HepG2 (cell line): Measurements from ENCODE around the gene ABCC3. TPM values are rescaled to one million over a fixed set of nuclear protein-coding genes. Genes with fewer than 3 reads are reported as not detected.

Experiments used
- AGO1 ChIP-seq: fragments of 200-400 bp; formaldehyde crosslinking; IDR thresholded peaks from 2 replicates; pipeline ENCODE4 v1.6.1; 2017; ENCODE audit warnings: mild to moderate bottlenecking, low read depth, low read length, moderate library complexity; ENCODE audit not compliant: poor library complexity, severe bottlenecking
- EED ChIP-seq: sonication (generic); formaldehyde crosslinking; IDR thresholded peaks from 2 replicates; pipeline ENCODE4 v1.5.0; 2020; ENCODE audit warnings: mild to moderate bottlenecking, missing genetic modification reagents
- EHMT2 ChIP-seq: fragments of 200-600 bp; sonication (generic); IDR thresholded peaks from 2 replicates; pipeline ENCODE4 v1.7.0; 2017; ENCODE audit warnings: antibody characterized with exemption, low read depth, low read length, borderline replicate concordance
- GATAD2A ChIP-seq: IDR thresholded peaks from 2 replicates; pipeline ENCODE4 v1.6.1; 2016
- KDM5A ChIP-seq: fragments of 200-600 bp; sonication (generic); IDR thresholded peaks from 2 replicates; pipeline ENCODE4 v1.7.0; 2018; ENCODE audit warnings: antibody characterized with exemption, mild to moderate bottlenecking, low read length, borderline replicate concordance
- MBD4 ChIP-seq: IDR thresholded peaks from 2 replicates; pipeline ENCODE4 v1.6.1; 2012; ENCODE audit warnings: low read length, inconsistent platforms, borderline replicate concordance
- MEIS1 ChIP-seq: sonication (generic); formaldehyde crosslinking; IDR thresholded peaks from 2 replicates; pipeline ENCODE4 v1.9.0; 2021; ENCODE audit warnings: mild to moderate bottlenecking, missing genetic modification reagents, moderate library complexity, borderline replicate concordance
- MTA3 ChIP-seq: sonication (generic); formaldehyde crosslinking; IDR thresholded peaks from 2 replicates; pipeline ENCODE4 v1.4.0; 2020; ENCODE audit warnings: missing genetic modification reagents
- NFRKB ChIP-seq: fragments of 450-650 bp; IDR thresholded peaks from 2 replicates; pipeline ENCODE4 v1.6.1; 2017
- RARG ChIP-seq: sonication (generic); formaldehyde crosslinking; IDR thresholded peaks from 2 replicates; pipeline ENCODE4 v1.4.0; 2020; ENCODE audit warnings: low read depth, mild to moderate bottlenecking, missing genetic modification reagents
- SP1 ChIP-seq, 2 experiments: fragments of 450-650 bp in 1 of 2; sonication (generic) in 1 of 2; formaldehyde crosslinking in 1 of 2; IDR thresholded peaks; 2 replicates each; pipeline versions ENCODE4 v1.4.0 to v1.6.1; 2016 to 2020; ENCODE audit warnings: missing genetic modification reagents in 1 of 2
- SPEN ChIP-seq: sonication (generic); formaldehyde crosslinking; IDR thresholded peaks from 2 replicates; pipeline ENCODE4 v1.5.1; 2020; ENCODE audit warnings: low read depth, mild to moderate bottlenecking, missing genetic modification reagents
- ZFP82 ChIP-seq: sonication (generic); formaldehyde crosslinking; IDR thresholded peaks from 2 replicates; pipeline ENCODE4 v1.5.1; 2020; ENCODE audit warnings: mild to moderate bottlenecking, missing genetic modification reagents, borderline replicate concordance
- ZMYM3 ChIP-seq: sonication (generic); formaldehyde crosslinking; IDR thresholded peaks from 2 replicates; pipeline ENCODE4 v1.5.1; 2020; ENCODE audit warnings: mild to moderate bottlenecking, missing genetic modification reagents
- ZNF17 ChIP-seq: sonication (generic); formaldehyde crosslinking; IDR thresholded peaks from 2 replicates; pipeline ENCODE4 v1.5.0; 2020; ENCODE audit warnings: mild to moderate bottlenecking, missing genetic modification reagents
- ZNF232 ChIP-seq: sonication (generic); formaldehyde crosslinking; IDR thresholded peaks from 2 replicates; pipeline ENCODE4 v1.4.0; 2020; ENCODE audit warnings: missing genetic modification reagents, borderline replicate concordance
- ZNF337 ChIP-seq: sonication (generic); formaldehyde crosslinking; IDR thresholded peaks from 2 replicates; pipeline ENCODE4 v1.5.1; 2020; ENCODE audit warnings: missing genetic modification reagents, low read depth, mild to moderate bottlenecking, borderline replicate concordance
- ZNF550 ChIP-seq: sonication (generic); formaldehyde crosslinking; IDR thresholded peaks from 2 replicates; pipeline ENCODE4 v1.4.0; 2020; ENCODE audit warnings: mild to moderate bottlenecking, missing genetic modification reagents, borderline replicate concordance
- ZNF607 ChIP-seq: sonication (generic); formaldehyde crosslinking; IDR thresholded peaks from 2 replicates; pipeline ENCODE4 v1.5.1; 2020; ENCODE audit warnings: missing genetic modification reagents, mild to moderate bottlenecking, borderline replicate concordance
- ZNF672 ChIP-seq: sonication (generic); formaldehyde crosslinking; IDR thresholded peaks from 2 replicates; pipeline ENCODE4 v1.8.1; 2022; ENCODE audit warnings: missing genetic modification reagents
- polyA plus RNA-seq, 8 experiments: library from polyadenylated mRNA; depleted of rRNA in 3 of 8; stranded (reverse) in 7 of 8; unstranded in 1 of 8; fragments of >200 nt; fragmentation: Illumina TruSeq in 4 of 8; extraction: Trizol in 4 of 8; gene quantifications; 2 replicates each; pipeline versions ENCODE4 v1.2.1 to v1.2.3, GENCODE V29; 2011 to 2016; ENCODE audit warnings: low read depth in 4 of 8, missing spikeins in 1 of 8, mixed read lengths in 1 of 8; ENCODE audit not compliant: insufficient read depth in 1 of 8
- total RNA-seq, 5 experiments: library from RNA; depleted of rRNA; stranded (reverse); fragments of >200 nt; fragmentation: Illumina TruSeq; extraction: Trizol; gene quantifications; 2 replicates each; pipeline ENCODE4 v1.2.3, GENCODE V29; 2016; ENCODE audit warnings: low read depth in 1 of 5
- TF ChIP-seq, protein P1 (sequence below): IDR thresholded peaks from 2 replicates; pipeline ENCODE4 v1.6.1; 2016; ENCODE audit warnings: mild to moderate bottlenecking
- TF ChIP-seq, protein P2 (sequence below): conservative IDR thresholded peaks from 2 replicates; pipeline ENCODE4 v1.6.1; 2018; ENCODE audit warnings: missing genetic modification reagents
- TF ChIP-seq, protein P3 (sequence below): sonication (generic); formaldehyde crosslinking; IDR thresholded peaks from 2 replicates; pipeline ENCODE4 v1.5.1; 2020; ENCODE audit warnings: missing genetic modification reagents, mild to moderate bottlenecking, borderline replicate concordance
- TF ChIP-seq, protein P4 (sequence below): sonication (generic); formaldehyde crosslinking; IDR thresholded peaks from 2 replicates; pipeline ENCODE4 v1.8.1; 2022; ENCODE audit warnings: mild to moderate bottlenecking, missing genetic modification reagents

ABCC3 gene
- total and polyA plus RNA-seq, 2 of the 13 experiments (the other 11 are each of a cell fraction or from before 2014, with no cell fraction given): 25.2 to 50.7 TPM

DNA sequence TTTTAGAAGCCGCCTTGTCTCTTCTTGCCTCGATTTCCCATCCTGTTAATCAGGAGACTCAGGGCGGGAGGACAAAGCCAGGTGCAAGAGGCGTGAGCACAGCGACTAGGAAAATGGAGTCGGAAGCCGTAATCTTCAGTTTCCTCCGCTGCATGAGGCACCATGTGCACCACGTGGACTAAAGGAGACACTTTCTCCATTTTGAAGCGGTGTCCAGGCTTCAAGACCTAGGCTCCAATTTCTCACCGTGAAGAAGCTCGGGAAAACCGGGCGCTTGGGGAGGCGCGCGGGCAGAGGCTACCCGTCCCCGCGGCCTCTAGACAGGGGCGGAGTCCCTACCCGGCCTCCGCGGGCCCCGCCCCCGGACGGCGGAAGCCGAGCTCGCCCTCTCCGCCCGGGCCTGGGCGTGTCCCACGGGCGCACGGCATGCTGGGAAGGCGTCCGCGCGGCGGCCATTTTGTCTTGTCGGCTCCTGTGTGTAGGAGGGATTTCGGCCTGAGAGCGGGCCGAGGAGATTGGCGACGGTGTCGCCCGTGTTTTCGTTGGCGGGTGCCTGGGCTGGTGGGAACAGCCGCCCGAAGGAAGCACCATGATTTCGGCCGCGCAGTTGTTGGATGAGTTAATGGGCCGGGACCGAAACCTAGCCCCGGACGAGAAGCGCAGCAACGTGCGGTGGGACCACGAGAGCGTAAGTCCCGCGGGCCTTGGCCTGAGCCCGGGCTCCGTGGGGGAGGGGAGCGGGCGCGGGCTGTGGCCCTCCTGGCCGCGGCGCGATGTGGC, 84.7 kb downstream of the ABCC3 start, which contains the start of gene LUC7L3 (continued):
- TF ChIP-seq KDM5A (peak; percentile 89; the same call in 1 of the 2 replicates), ZMYM3 (CRISPR knock-in tag) (no peak; the same call in none of the 2 replicates), ZFP82 (CRISPR knock-in tag) (no peak), ZNF672 (CRISPR knock-in tag) (no peak), MBD4 (no peak), GATAD2A (peak; percentile 16), MEIS1 (CRISPR knock-in tag) (peak; percentile 31; the same call in 1 of the 2 replicates), AGO1 (peak; percentile 77), ZNF232 (CRISPR knock-in tag) (peak; percentile 75), RARG (CRISPR knock-in tag) (no peak), ZNF550 (CRISPR knock-in tag) (no peak; the same call in 1 of the 2 replicates), ZNF337 (CRISPR knock-in tag) (peak; percentile 94; the same call in 1 of the 2 replicates), MTA3 (0 out of 2 replicates have a peak, but pooled peaks have one; percentile 73), EED (CRISPR knock-in tag) (peak; percentile 96), NFRKB (peak; percentile 93), EHMT2 (no peak), SP1 (IDR thresholded peaks at IDR 0.05) (0 out of 2 replicates have a peak, but pooled peaks have one; percentile 38), SP1 (CRISPR knock-in tag; IDR thresholded peaks at IDR 0.05) (peak; percentile 99), ZNF607 (CRISPR knock-in tag) (peak; percentile 91), SPEN (CRISPR knock-in tag) (peak; percentile 94; the same call in 1 of the 2 replicates), ZNF17 (CRISPR knock-in tag) (0 out of 2 replicates have a peak, but pooled peaks have one; percentile 84)
- TF ChIP-seq, protein P1, sequence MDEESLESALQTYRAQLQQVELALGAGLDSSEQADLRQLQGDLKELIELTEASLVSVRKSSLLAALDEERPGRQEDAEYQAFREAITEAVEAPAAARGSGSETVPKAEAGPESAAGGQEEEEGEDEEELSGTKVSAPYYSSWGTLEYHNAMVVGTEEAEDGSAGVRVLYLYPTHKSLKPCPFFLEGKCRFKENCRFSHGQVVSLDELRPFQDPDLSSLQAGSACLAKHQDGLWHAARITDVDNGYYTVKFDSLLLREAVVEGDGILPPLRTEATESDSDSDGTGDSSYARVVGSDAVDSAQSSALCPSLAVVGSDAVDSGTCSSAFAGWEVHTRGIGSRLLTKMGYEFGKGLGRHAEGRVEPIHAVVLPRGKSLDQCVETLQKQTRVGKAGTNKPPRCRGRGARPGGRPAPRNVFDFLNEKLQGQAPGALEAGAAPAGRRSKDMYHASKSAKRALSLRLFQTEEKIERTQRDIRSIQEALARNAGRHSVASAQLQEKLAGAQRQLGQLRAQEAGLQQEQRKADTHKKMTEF (CRISPR knock-in tag): peak; percentile 99
- TF ChIP-seq, protein P2, sequence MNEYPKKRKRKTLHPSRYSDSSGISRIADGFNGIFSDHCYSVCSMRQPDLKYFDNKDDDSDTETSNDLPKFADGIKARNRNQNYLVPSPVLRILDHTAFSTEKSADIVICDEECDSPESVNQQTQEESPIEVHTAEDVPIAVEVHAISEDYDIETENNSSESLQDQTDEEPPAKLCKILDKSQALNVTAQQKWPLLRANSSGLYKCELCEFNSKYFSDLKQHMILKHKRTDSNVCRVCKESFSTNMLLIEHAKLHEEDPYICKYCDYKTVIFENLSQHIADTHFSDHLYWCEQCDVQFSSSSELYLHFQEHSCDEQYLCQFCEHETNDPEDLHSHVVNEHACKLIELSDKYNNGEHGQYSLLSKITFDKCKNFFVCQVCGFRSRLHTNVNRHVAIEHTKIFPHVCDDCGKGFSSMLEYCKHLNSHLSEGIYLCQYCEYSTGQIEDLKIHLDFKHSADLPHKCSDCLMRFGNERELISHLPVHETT (CRISPR knock-in tag): peak; percentile 99
- TF ChIP-seq, protein P3, sequence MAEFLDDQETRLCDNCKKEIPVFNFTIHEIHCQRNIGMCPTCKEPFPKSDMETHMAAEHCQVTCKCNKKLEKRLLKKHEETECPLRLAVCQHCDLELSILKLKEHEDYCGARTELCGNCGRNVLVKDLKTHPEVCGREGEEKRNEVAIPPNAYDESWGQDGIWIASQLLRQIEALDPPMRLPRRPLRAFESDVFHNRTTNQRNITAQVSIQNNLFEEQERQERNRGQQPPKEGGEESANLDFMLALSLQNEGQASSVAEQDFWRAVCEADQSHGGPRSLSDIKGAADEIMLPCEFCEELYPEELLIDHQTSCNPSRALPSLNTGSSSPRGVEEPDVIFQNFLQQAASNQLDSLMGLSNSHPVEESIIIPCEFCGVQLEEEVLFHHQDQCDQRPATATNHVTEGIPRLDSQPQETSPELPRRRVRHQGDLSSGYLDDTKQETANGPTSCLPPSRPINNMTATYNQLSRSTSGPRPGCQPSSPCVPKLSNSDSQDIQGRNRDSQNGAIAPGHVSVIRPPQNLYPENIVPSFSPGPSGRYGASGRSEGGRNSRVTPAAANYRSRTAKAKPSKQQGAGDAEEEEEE: peak; percentile 29; the same call in 1 of the 2 replicates
- TF ChIP-seq, protein P4, sequence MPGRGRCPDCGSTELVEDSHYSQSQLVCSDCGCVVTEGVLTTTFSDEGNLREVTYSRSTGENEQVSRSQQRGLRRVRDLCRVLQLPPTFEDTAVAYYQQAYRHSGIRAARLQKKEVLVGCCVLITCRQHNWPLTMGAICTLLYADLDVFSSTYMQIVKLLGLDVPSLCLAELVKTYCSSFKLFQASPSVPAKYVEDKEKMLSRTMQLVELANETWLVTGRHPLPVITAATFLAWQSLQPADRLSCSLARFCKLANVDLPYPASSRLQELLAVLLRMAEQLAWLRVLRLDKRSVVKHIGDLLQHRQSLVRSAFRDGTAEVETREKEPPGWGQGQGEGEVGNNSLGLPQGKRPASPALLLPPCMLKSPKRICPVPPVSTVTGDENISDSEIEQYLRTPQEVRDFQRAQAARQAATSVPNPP (CRISPR knock-in tag): peak; percentile 48; the same call in 1 of the 2 replicates
